Activated CD8-positive, alpha-beta memory T cell treated with anti-CD3 and anti-CD28 coated beads for 36 hours (primary cell): ENCODE measurements around the gene CNP. TPM values are rescaled to one million over a fixed set of nuclear protein-coding genes. Genes with fewer than 3 reads are reported as not detected.
"Not testable (repeated sequence)": the region's sequence is repeated elsewhere in the genome, so short reads cannot be mapped to it uniquely, and the experiment has no call there.

ENCODE experiments used
- CTCF ChIA-PET: fragments of 350-600 bp; sonication (Branson Sonifier 250); formaldehyde crosslinking; loops from one replicate; lab custom pipeline; 2021; ENCODE audit warnings: antibody characterized with exemption; lab: Charles Lee
- POLR2A ChIA-PET: fragments of 350-600 bp; sonication (Branson Sonifier 250); formaldehyde crosslinking; loops from one replicate; lab custom pipeline; 2021; ENCODE audit warnings: antibody characterized with exemption; lab: Charles Lee
- total RNA-seq, 2 experiments: library from RNA; stranded (reverse); gene quantifications; one replicate each; pipeline ENCODE4 v1.2.3, GENCODE V29; 2021

Gene CNP
- total RNA-seq, 2 experiments from 2014 or later: 66.8 to 67.6 TPM

DNA sequence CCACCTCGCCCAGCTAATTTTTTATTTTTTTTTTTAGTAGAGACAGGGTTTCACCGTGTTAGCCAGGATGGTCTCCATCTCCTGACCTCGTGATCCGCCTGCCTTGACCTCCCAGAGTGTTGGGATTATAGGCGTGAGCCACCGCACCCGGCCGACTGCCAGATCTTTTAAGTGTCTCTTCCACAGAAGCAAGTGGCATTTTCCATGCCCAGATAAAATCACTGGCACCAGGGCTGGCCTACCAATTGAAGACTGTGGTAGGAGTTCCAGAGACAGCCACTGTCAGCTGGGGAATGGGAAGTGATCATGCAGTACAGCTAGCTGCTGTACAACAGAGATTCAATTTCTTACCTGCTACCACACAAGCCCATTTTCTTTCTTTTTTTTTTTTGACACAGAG, 17.9 kb downstream of the CNP start:
- ChIA-PET CTCF (no interaction called here), POLR2A (interaction anchor here (0.7 to 0.9 kb wide), 2 partner anchors 17 to 31 kb away, joined by 3 read pairs; no protein-coding TSS in a partner anchor)

DNA sequence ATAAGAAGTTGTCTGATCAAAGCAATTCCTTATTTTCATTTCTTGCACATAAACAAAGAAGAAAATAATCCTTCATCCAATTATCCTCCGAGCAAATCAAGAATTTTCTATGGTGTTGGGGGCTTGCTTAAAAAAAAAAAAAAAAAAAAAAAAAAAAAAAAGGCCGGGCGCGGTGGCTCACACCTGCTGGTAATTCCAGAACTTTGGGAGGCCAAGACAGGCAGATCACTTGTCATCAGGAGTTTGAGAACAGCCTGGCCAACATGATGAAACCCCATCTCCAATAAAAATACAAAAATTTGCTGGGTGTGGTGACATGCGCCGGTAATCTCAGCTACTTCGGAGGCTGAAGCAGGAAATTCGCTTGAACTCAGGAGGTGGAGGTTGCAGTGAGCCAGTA, 19.3 kb downstream of the CNP start:
- ChIA-PET CTCF (interaction anchor here (0.6 to 1.7 kb wide), 2 partner anchors 9 to 439 kb away, joined by 4 read pairs; no protein-coding TSS in a partner anchor), POLR2A (interaction anchor here (0.6 kb wide), 1 partner anchor 32 kb away, joined by 4 read pairs; the partner anchor contains the start of gene DNAJC7)

DNA sequence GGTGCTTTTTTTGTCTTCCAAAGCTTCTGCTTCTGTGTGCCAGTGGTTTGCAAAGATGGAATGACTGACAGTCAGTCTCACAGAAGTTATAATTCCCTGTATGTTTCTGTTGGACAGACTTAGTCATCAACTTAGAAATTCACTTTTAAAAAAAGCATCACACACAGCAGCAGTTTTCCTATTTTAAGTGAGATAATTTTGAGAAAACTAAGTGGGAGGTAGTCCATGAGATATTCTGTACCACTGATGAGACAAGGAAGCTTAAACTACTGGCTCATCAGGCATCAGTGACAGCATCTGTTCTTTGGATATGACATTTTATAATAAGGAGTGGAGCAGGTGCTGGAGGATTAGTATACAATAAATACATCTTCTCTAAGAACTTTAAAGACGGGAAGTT, 20.0 kb downstream of the CNP start:
- ChIA-PET POLR2A (no interaction called here), CTCF (interaction anchor here (0.6 to 1.7 kb wide), 3 partner anchors 9 to 440 kb away, joined by 3 to 4 read pairs (median 4); no protein-coding TSS in a partner anchor)

DNA sequence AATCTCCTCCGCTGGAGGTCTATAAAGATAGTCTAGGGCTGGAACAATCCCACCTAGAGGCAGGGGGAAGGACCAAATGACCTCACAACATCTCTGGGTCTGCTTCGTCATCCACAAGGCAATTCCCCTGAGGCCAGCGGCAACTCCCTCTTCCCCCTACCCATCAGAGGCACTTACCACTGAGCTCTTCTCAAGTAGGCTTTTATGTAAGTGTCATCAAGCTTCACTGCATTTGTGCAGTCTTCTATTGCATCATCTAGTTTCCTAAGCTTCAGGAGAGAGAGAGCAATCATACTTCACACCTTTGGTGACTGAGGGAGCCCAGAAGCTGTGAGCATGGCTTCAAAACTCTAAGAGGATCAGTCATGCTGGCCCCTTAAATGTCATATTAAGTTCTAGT, 21.0 kb downstream of the CNP start:
- POLR2A ChIA-PET: no interaction called here

DNA sequence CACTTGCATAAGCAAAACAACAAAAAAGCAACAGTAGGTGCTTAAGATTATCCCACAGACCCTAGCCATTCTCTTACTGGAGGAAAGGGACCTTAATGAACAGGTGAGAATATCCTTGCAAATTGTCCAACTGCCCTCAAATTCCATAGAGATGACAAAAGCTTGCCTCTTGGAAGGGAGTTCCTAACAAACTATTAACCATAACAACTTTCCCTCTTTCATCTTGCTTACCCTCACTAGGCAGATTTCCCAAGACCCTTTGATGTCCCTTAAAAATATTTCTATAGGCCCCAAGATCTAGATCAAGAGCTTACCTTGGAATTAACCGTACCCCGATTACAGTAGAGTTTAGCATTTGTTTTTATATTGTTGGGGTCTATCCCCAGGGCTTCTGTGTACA, 21.8 kb downstream of the CNP start:
- POLR2A ChIA-PET: no interaction called here
- CTCF ChIA-PET: interaction anchor here (0.8 to 1.6 kb wide), 3 partner anchors 12 to 31 kb away, joined by 3 to 4 read pairs (median 4); no protein-coding TSS in a partner anchor

More for the DNA sequence above, 21.0 kb downstream of the CNP start:
- CTCF ChIA-PET: interaction anchor here (1.5 kb wide), 2 partner anchors 13 to 25 kb away, joined by 3 to 4 read pairs; no protein-coding TSS in a partner anchor

DNA sequence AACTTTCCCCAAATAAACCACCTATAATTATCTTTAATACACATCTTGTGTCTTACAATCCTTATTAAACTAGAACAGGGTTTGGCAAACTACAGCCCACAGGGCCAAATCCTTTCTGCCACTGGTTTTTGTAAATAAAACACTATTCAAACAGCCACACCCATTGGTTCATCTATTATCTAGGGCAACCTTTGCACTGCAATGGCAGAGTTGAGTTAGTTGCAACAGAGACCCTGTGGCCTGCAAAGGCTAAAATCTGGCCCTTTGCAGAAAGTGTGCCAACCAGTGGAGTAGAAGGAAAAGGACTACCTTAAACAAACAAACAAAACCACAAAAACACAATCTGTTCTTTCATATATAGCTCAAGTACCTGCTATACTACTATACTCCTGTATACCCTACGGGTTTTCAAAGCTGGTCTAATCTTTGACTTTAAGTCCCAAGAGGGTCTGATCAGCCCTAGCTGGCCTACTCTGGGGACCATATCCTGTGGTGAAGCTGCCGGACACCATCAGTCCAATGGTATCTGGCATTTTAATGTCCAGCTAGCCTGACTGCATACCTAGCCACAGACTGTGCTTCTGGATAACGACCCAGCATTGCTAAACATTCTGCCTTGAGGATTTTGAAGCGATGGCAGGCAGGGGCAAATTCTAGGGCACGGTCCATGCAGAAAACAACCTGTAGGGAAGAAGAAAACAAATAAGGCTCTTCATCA, 23.3 kb downstream of the CNP start:
- CTCF ChIA-PET: interaction anchor here (1.6 kb wide), 1 partner anchor 29 kb away, joined by 4 read pairs; no protein-coding TSS in a partner anchor

DNA sequence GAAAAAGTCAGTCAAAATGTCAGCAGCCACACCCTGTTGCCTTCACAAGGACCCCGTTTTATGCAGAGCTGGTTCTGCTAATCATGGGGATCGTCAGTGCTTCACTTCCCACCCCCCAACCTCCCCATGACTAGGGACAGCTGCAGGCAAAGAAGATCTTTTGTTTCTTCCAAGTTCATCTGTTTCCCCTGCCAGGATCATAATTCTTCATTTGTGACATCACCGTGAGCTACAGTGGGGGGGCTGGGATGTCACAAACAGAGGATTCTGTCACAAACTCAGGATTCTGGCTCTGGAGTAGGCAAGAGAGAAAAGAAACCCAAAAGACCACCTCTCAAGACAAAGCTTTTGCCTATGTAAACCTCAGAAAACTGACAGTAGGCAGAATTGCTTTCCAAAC, 26.0 kb downstream of the CNP start:
- ChIA-PET POLR2A (interaction anchor here (0.7 kb wide), 1 partner anchor 24 kb away, joined by 3 read pairs; the partner anchor contains the start of gene DNAJC7), CTCF (interaction anchor here (1.0 to 1.4 kb wide), 2 partner anchors 26 to 29 kb away, joined by 3 to 4 read pairs; no protein-coding TSS in a partner anchor)

More for the DNA sequence above, 23.3 kb downstream of the CNP start:
- POLR2A ChIA-PET: no interaction called here

DNA sequence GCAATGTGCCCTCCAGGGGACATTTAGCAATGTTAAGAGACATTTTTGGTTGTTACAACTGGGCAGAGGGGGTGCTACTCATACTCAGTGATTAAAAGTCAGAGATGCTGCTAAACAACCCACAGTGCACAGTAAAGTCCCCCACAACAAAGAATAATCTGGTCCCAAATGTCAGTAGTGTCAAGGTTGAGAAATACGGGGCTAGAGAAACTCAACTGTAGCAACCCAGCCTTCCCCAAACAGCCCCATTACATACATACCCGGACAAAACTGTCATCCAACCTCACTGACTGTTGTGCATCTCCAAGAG, 30.2 kb downstream of the CNP start:
- ChIA-PET POLR2A (no interaction called here), CTCF (no interaction called here)

DNA sequence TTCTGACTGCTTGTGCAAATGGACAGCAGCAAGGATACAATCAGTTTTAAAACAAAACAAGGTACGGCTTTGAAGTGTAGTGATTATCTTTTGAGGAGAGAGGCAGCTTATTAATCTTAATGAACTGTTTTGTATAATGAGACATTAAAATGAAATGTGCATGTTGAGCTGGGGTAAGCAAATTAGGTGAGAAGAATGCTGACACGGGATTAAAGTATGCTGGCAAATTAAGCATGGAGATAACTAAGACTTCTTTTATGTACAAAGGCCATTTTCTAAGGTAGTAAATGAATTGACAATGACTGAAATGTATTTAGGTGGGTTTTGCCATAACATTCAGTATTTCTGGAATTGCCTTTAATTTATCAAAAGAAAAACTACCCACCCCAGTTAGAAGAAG, 31.9 kb downstream of the CNP start:
- ChIA-PET CTCF (interaction anchor here (0.9 kb wide), 1 partner anchor 17 kb away, joined by 3 read pairs; no protein-coding TSS in a partner anchor), POLR2A (no interaction called here)

DNA sequence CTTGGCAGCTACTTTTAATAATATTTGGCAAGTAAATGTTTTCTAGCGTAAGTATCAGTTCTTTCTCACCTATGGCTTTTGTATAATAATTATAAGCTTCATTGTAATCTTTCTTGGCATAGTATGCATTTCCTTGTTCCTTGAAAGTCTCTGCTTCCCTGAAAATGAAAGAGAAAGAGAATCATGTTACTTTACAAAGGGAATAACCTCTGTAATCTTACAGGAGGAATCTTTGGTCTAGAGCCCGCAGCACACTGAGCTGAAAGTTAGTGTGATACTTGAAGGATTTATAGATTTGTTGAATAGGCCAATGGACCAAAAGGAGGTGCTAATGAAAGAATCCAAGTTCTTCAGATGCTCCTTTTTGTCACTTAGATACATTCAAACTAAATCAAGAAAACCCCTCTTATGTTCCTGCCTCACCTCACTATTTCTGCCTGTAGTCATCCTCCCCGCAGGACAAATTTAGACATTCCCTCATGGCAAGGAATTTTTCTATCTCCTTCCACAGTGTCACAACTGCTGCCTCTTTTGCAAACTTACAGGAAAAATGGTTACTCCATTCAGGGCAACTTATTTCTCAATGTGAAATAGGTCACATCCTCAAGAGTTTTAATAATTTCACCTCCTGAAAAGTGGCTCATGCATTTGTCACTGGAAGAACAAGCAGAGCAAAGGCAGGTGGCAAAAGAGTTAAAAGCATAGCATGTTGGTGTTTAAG, 34.0 kb downstream of the CNP start:
- CTCF ChIA-PET: interaction anchor here (1.0 kb wide), 1 partner anchor 13 kb away, joined by 3 read pairs; no protein-coding TSS in a partner anchor

DNA sequence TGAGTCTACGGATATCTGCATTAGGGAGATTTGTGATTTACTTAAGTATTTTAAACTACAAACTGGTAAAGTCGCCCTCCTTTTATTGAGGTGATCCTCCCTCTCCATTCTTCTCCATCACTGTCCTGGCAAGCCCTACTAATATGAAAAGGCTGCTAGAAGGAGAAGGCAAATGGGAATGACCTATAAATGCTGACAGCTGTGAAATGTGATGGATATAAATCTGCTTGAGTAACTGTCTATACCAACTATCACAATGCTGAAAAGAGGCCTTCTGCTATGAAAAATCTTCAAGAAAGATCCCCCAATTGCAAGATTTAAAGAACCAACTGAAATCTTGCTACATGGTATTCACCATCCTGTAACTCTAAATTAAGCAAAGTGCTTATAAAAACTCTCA, 35.1 kb downstream of the CNP start:
- ChIA-PET POLR2A (interaction anchor here (0.6 kb wide), 1 partner anchor 36 kb away, joined by 4 read pairs; no protein-coding TSS in a partner anchor), CTCF (interaction anchor here (2.2 kb wide), 1 partner anchor 23 kb away, joined by 5 read pairs; no protein-coding TSS in a partner anchor)

More for the DNA sequence above, 34.0 kb downstream of the CNP start:
- POLR2A ChIA-PET: no interaction called here

DNA sequence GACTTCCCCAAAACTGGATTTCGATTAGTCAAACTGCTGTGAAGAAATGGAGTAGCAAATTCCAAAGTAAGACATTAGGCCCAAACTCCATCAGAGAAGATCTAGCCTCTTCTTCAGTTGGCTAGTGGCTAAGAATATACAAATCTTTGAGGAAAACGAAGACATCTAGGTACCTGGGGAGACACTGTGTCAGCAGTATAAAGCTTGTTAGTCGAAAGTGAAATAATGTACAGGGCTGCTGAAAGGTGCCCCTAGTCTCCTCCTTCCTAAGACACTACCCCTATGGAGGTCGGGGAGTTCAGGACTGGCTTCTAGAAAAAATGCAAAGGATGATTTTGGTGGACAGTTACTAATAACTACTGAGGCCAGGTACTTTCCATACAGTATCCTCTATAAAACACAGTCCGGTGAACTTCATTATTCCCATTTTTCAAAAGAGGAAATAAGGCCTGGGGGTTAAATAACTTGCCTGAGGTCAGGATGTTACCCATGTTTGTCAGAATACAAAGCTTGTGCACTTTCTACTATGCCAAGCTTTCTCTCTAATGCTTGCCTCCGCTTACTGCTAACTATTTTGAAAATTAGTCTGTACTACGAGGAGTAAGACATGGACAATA, 35.7 kb downstream of the CNP start:
- POLR2A ChIA-PET: interaction anchor here (0.6 kb wide), 1 partner anchor 36 kb away, joined by 4 read pairs; no protein-coding TSS in a partner anchor
- CTCF ChIA-PET: interaction anchor here (2.2 kb wide), 1 partner anchor 23 kb away, joined by 5 read pairs; no protein-coding TSS in a partner anchor

DNA sequence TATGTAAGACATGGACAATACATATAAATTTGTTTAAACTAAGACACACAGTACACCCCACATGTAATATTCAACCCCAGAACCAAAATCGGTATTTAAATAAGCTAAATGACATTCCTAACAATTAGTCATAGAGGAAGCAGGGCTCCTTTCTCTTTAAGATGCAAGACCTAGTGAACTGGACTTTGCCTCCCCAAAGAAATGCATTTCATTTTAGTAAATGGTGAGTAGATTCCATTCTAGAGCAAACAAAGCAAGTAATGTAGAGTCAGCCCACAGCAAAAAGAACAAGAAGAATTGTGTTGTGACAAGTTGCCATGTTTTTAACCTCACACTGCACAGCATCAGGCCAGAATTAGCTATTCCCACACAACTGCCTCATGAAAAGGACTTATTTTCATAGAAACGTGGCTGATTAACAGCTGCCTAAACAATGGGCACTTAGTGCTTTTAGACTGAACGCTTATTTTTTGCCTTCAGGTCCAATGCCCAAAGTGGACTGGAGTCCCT, 36.3 kb downstream of the CNP start:
- POLR2A ChIA-PET: interaction anchor here (0.6 kb wide), 1 partner anchor 9 kb away, joined by 3 read pairs; no protein-coding TSS in a partner anchor
- CTCF ChIA-PET: interaction anchor here (2.2 kb wide), 1 partner anchor 22 kb away, joined by 5 read pairs; no protein-coding TSS in a partner anchor

DNA sequence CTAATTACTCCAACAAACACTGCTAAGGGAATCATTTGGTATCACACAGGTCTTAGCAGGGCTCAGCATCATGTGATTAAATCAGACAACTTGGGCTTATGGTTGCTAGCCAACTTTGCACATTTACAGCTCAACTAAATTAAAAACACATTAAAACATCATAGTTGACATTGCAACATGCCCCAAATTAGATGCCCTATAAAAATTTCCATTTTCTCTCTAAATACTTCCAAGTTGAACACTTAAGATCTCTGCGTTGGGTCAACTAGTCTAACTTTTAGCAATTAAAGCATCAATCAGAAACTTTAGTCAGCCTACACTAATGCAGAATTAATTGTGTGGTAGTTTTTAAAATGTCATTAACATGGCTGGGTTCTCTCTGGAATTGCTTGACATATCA, 38.6 kb downstream of the CNP start:
- ChIA-PET POLR2A (no interaction called here), CTCF (interaction anchor here (1.5 to 1.8 kb wide), 2 partner anchors 96 to 107 kb away, joined by 3 to 5 read pairs; partner anchors contain the start of gene DHX58)

DNA sequence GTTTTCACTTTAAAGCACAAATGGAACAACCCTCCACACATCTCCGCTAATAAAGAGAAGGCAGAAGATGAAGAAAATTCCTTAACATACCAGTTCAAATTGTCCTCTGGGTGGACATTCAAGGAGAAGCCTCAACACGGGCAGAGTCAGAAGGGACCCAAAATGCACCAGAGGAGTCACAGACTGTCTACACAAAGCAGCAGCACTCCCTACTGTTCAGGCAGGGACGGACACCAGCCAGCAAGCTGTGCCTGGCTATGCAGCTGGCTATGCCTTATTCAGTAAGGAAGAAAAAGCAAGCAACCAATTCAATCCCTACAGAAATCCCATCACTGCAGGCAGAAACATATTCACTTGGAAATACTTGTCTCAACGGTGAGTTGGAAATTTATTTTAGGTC, 42.6 kb downstream of the CNP start:
- POLR2A ChIA-PET: no interaction called here
- CTCF ChIA-PET: no interaction called here

DNA sequence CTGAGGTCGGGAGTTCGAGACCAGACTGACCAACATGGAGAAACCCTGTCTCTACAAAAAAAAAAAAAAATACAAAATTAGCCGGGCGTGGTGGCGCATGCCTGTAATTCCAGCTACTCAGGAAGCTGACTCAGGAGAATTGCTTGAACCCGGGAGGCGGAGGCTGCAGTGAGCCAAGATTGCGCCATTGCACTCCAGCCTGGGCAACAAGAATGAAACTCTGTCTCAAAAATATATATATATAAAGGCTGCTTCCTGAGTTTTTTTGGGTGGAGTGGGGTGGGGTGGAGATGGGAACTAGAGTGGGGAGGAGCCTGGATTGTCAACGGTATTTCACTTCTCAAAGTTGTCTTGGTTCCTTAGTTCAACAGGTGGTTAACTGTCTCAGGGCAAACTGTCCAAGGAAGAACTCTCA, 43.7 kb downstream of the CNP start:
- CTCF ChIA-PET: not testable (repeated sequence)

DNA sequence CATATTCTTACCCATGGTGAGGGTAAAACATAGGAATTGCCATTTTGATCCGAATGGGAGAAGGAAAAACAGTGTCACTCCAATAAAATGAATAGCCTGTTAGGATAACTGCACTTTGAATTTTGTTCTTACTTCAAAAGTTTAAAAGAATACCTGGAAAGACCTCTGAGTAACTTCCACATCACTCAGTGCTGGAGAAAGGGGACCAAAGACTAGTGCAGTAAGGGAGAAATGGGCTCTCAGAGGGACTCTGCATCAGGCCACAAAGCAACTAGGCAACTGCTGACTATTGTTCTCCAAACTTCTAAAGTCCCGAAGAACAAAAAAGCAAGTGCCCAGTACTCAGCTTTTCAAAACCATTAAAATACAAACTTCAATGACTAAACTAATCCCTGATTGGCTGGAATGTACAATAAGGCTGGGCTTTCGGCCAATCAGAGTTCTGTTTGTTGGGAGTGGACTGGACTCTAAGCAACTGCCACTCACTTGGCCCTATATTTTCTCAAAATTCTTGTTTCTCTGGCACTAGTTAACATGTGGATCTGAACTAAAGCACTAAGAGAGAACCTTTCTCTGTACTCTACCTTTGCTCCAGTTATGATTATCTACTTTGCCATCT, 44.4 kb downstream of the CNP start:
- ChIA-PET POLR2A (interaction anchor here (0.5 kb wide), 1 partner anchor 8 kb away, joined by 3 read pairs; no protein-coding TSS in a partner anchor), CTCF (interaction anchor here (1.4 kb wide), 1 partner anchor 57 kb away, joined by 4 read pairs; no protein-coding TSS in a partner anchor)

More for the DNA sequence above, 43.7 kb downstream of the CNP start:
- POLR2A ChIA-PET: not testable (repeated sequence)

DNA sequence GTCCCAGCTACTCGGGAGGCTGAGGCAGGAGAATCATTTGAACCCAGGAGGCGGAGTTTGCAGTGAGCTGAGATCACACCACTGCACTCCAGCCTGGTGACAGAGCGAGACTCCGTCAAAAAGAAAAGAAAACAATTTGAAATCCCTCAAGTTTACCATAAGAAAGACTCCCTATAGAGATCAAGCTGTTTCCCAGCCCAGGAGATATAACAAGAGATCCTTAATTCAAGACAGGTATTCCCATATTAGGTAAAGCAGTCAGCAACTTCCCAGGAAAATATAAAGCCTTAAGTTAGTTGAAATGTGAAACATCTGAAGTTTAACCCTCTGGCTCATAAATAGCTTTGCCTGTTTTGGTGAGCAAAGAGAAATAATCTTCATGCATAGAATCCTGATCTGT, 45.8 kb downstream of the CNP start:
- POLR2A ChIA-PET: not testable (repeated sequence)
- CTCF ChIA-PET: interaction anchor here (1.0 to 1.4 kb wide), 2 partner anchors 11 to 55 kb away, joined by 3 to 4 read pairs; no protein-coding TSS in a partner anchor
